Myometrial cell (primary cell): Measurements from ENCODE around the gene IBTK. TPM values are rescaled to one million over a fixed set of nuclear protein-coding genes. Genes with fewer than 3 reads are reported as not detected.

Experiments used
- total RNA-seq: library from RNA; depleted of rRNA; stranded (reverse); fragments of >200 nt; gene quantifications from 2 replicates; pipeline ENCODE4 v1.2.3, GENCODE V29; 2015

Gene IBTK
- 25.7 and 39.0 TPM in 2 replicates for total RNA-seq

GRCh38 chr6:82247505-82248272 is at the start of gene IBTK:
IBTK (minus strand) TSS chr6:82247744; CDS start chr6:82240486, 7,258 bp downstream.

Other genes starting within 250 kb of the IBTK start
- 83.3 and 87.1 TPM in 2 replicates for gene TPBG, start 116.1 kb upstream of the IBTK start, total RNA-seq